ENCODE results near the gene SCP2.

SCP2 gene

GRCh38 chr1:53085405-53085804 lies 158.3 kb downstream of the SCP2 start:
- DNase-seq = no peak

DNA sequence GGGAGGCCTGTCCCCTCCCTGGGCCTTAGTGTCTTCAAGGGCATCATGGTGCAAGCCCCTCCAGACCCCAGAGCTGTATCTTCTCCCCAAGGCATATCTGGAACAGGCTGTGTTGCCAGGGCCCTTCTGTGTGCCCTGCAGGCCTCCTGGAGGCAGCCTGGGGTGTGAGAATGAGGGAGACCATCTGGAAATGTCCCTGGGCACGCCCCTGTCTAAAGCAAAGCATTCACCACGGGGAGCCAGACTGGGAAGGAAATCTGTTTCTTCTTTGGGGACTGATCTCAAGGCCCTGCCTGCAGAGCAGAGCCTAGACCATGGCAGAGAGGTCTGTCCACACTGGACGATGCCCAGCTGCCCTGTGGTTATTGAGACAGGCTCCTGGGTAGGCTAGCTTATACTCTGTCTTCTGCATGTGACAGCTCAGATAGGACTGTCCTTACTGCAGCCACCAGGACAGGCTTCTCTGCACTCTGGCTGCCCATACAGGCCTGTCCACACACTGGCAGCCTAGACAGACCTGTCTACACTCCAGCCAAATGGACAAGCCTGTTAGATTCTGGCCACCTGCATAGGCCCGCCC lies 159.5 kb downstream of the SCP2 start:
- DNase-seq = no peak

DNA sequence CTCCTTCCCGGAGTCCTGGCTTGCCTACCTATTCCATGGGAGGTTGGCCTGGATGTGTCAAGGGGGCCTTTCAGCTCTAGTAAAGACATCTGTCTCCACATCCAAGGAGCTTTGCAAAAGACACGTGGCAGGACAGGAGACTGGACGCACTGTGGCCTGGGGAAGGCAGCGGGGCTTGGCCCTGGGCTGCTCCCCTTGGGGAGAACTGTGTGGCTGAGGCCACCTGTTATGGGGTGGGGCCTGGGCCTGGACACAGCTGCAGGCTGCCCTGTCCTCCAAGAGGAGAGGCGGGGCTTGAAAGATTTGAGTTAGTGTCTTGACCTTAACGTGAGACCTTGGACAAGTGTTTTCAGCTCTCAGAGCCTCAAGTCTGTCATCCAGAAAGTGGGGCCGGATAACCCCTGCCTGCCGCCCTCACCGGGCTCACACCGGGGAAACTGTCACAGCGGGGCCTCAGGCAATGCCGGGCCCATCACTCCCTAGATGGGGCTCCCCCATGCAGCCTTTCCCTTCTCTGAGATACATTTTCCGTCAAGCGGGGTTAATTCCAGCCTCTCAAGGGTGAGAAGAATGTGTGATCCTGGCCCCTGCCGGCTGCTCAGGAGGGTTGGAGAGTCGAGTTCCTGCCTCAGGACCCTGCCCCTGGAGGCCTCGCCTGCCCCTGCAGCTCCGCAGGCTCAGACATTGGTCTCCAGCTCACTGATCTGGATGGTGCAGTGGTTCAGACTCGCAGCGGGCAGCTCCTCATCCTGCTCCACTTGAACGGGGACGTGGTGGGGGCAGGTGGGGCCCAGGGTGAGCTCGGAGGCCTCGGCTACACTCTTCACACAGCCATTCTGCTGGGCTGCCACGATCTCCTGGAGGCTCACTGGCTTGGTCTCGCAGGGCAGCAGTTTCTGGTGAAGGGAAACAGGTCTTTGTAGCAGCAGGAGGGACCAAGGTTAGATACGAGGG lies 160.5 kb downstream of the SCP2 start:
- DNase-seq = no peak

DNA sequence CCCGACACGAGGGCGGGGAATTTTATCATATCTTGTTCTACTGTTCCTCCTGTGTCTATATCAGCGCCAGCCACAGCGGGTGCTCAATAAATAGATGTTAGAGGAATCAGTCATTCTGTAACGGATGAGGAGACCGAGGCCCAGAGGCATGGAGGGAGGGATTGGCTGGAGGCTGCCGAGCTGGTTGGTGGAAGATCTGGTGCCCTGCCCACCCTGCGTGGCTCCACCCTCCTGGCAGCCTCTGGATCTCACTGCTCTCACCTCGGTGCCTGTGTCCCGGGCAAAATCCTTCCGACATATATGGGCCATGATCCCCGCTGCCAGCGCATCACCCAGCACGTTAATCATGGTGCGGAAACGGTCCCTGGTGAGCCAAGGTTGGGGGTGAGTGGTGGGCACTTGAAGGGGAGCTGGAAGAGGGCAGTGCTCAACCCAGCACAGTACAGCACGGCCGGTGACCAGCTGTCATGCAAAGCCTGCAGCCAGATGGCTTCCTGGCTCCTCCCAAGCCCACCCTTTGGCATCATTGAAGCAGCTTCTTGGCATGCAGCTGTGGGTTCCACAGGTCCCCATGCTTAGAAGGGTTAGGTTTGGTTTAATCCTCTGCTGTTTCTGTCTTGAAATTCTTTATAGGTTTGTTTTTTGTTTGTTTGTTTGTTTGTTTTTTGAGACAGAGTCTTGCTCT lies 161.7 kb downstream of the SCP2 start:
- no peak for DNase-seq

- peak; percentile 9 for DNase-seq
Measured at GRCh38 chr1:53089478-53090226, 162.6 kb downstream of the SCP2 start.

DNA sequence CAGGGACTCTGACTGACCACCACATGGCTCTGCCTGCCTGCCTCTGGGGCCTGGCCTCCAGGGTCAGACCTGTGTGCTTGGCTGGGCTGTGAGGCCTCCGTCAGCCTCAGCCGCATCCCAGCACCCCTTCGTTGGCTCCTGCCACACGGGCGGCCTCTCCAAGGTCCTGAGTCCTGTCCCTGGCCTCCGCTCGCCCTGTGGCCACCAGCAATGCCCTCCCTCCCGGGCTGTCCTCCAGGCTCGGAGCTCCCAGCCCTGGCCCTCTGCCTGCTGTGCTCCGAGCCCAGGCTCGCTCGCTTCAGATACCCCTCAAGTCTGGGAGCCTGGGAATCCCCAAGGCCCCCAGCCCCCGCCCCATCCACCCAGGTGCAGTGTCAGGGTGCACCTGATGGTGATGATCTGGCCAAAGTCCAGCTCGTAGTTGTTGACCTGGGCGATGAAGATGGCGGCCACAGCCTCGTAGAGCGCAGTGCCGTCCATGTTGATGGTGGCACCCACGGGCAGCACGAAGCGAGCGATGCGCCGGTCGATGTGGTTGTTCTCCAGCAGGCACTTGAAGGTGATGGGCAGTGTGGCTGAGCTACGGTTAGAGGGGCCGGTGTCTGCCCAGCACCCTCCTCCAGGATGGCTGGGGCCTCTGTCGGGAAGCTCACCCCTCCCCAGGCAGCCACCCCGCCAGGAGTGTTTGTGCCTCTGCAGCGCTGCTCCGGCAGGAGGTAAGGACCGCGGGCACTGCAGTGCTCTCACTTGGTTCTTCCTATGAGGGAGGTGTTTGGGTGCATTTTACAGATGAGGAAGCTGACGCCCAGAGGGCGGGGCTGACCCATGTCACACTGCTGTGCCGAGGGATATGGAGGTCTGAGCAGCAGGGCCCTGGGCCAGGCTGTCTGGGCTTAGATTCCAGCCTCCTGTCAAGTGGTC lies 163.4 kb downstream of the SCP2 start:
- no peak for DNase-seq

DNA sequence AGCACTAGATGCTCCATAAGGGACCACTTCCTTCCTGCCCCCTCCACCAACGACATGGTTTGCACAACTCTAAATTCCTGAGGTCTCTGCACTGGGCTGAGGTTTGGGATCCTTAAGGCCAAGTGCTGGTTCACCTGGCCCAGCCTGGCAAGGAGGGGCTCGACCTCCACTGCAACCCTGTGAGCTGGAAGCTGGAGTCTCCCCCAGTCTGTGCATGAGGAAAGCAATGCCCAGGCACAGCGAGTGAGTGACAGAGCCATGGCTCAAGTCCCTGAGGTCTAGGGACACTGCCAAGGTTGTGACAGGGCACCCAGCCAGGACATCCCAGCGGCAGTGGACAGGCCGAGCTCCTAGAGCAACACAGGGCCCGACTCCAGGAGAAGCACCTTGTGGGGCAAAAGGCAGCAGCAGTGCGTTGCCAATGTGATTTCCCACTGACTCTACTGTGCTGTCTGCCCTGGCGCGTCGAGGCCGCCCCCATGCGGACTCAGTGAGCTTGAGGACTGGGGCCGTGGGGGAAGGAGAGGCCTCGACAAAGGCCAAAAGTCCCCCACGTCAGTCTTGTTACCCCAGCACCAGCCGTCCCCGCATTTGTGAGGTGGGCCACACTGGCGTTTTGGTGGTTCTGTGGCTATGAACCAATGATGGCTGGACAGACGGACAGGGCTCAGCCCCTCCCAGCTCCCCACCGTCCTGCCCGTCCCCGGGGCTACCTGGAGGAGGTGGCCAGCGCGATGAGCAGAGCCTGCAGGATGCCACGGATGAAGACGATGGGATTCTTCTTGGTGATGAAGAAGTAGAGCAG lies 165.0 kb downstream of the SCP2 start:
- DNase-seq = no peak

- DNase-seq = no peak
Measured at GRCh38 chr1:53092659-53093450, 165.8 kb downstream of the SCP2 start.

DNA sequence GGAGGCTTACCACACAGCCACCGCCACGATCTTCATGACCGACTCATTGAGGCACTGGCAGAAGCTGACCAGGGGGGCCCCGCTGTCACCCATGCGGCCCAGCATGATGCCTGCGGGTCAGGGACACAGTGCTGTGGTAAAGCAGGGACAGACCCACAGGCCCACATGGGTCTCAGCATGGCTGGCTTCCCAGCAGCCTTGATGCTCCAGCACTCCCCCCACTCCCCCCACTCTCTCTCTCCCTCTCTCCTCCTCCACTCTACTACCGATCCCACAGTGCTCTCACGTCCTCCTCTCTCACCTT lies 166.3 kb downstream of the SCP2 start:
- DNase-seq = no peak

DNA sequence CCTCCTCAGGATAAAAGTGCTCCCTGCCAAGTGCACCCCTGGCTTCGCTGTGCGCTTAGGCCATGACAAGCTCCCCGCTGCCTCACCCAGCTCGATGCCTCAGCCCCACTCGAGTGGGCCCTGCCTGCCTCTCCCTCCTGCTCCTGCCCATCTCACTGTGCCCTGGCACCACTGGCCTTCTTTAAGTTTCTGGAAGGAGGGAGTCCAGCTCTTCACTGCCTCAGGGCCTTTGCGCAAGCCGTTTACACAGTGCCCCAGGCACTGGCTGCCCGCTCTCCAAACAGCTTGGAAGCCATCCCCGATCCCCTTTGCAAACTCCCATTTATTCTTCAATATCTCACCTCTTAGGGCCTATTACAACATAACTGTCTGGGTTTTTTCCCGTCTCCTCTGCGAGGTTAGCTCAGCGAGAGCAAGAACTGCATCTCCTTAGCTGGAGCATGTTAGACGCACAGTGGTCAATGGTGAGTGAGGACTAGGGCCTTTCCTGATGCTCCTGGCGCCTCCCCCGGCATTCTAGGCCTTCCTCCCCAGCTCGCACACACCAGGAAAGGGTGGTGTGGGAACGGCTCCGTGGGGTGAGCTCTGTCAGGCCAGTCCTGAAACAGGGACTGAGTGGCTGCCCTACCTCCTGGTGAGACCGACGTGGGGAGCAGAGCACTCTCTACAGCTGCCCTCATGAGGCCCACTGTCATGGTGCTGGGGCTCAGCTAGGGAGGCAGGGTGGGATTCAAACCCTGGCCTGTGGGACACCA lies 166.9 kb downstream of the SCP2 start:
- DNase-seq = no peak

DNA sequence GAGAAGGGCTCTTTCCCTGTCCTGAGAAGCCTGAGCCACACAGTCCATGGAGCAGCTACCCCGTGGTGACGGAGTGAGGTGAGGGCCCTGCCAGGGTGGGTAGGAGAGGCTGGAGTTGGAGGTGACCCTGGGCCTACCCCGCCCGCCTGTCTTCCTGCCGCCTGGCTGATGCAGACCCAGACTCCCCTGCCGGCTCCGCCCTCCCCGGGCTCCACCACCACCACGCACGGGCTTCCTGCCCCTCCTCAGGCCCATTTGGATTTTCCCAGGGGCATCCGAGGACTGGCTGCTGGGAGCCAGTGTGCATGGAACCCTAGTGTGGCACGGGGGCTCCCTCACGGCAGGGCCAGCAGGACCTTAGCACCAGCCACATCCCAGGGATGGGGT lies 167.4 kb downstream of the SCP2 start:
- no peak for DNase-seq

Data from HCEC 1CT (cell line).